Placental epithelial cell (primary cell): ENCODE measurements around the gene ABCC6. TPM values are rescaled to one million over a fixed set of nuclear protein-coding genes. Genes with fewer than 3 reads are reported as not detected.

Experiments used
- total RNA-seq: library from RNA; depleted of rRNA; stranded (reverse); fragments of >200 nt; gene quantifications from 2 replicates; pipeline ENCODE4 v1.2.3, GENCODE V29; 2012

ABCC6 gene
- total RNA-seq = 0.79 TPM in 1 of 2 replicates, not detected in the other

GRCh38 chr16:16222850-16223661 is at the start of gene ABCC6:
TSS of gene ABCC6 (minus strand) at chr16:16223494. CDS start at chr16:16223434, 60 bp downstream.

Other genes starting within 250 kb of the ABCC6 start
- 33.0 and 36.9 TPM in 2 replicates for gene NOMO3, start 9.0 kb upstream of the ABCC6 start, total RNA-seq
- 1.4 TPM in 1 of 2 replicates, not detected in the other for gene NPIPA7, start 155.6 kb upstream of the ABCC6 start, total RNA-seq